ENCODE measurements around the gene PLK5.

DNA sequence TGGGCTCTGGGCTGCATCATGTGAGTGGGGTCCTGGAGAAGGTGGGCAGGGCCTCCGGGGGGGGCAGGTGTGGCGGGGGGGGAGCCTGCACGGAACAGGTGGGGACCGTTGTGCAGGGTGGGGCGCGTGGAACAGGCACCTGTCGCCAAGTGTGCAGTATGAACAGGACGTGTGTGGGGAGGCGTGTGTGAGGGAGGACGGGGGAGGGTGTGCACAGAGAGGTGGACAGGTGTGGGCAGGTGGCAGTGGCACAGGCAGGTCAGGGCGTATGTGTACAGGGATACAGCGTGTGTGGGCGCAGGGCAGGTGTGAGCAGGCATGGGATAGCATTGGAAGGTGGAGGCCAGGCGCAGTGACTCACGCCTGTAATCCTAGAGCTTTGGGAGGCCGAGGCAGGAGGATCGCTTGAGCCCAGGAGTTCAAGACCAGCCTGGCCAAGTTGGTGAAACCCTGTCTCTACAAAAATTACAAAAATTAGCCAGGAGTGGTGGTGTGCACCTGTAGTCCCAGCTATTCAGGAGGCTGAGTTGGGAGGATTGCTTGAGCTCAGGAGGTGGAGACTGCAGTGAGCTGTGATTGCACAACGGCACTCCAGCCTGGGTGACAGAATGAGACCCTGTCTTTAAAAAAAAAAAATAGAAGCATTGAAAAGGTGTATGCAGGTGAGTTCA lies 3.2 kb downstream of the PLK5 start:
- TF ChIP-seq CTCF (IDR thresholded peaks at IDR 0.05) (no peak), POLR2AphosphoS5 (IDR thresholded peaks at IDR 0.05) (no peak), POLR2A (IDR thresholded peaks at IDR 0.05) (no peak)

Measured in gastroesophageal sphincter (tissue), 3 donors.